GM10847 (cell line): ENCODE data around the gene LGALS4.

Source experiments
- POLR2A ChIP-seq: IDR thresholded peaks from 2 replicates; pipeline ENCODE4 v1.6.1; 2011; ENCODE audit not compliant: insufficient read length; ENCODE audit errors: extremely low read depth

LGALS4 gene

DNA sequence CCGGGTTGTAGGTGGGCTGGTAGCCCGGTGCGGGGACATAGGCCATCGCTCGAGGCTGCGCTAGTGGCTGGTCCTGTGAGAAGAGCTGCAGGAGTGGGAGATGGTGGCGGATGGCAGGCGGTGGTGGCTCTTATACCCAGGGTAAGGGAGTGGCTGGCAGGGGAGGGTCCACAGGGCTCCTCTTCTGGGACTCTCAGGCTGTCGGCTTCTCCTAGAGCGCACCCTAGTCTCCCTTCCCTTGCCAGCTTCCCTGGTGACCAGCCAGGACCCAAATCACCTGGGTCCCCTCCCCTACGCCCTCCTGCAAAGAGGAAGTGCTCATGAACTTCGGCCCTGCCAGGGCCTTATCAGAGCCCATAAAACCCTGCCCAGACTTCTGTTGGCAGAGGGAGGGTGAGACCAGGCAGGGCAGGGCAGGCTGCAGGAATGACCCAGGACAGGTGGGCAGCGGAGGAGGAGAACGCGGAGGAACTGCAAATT lies at the start of gene LGALS4:
LGALS4 (minus strand) TSS at position 105 of the 480 bp plus-strand sequence; CDS start at position 46, 59 bp downstream.
- TF ChIP-seq POLR2A, result no peak

GRCh38 chr19:38861368-38861767 lies 48.6 kb upstream of the LGALS4 start:
- no peak for TF ChIP-seq POLR2A

- TF ChIP-seq POLR2A, result no peak
Measured at GRCh38 chr19:38856813-38857212, 44.1 kb upstream of the LGALS4 start.

GRCh38 chr19:38853214-38853613 lies 40.5 kb upstream of the LGALS4 start:
- TF ChIP-seq POLR2A, result no peak

GRCh38 chr19:38852231-38853044 lies 39.7 kb upstream of the LGALS4 start:
- TF ChIP-seq POLR2A, result peak; percentile 21

- TF ChIP-seq POLR2A, result peak; percentile 46
Measured at GRCh38 chr19:38851622-38852230, 39.0 kb upstream of the LGALS4 start.

- peak; percentile 7 for TF ChIP-seq POLR2A
Measured at GRCh38 chr19:38850976-38851621, 38.4 kb upstream of the LGALS4 start.

DNA sequence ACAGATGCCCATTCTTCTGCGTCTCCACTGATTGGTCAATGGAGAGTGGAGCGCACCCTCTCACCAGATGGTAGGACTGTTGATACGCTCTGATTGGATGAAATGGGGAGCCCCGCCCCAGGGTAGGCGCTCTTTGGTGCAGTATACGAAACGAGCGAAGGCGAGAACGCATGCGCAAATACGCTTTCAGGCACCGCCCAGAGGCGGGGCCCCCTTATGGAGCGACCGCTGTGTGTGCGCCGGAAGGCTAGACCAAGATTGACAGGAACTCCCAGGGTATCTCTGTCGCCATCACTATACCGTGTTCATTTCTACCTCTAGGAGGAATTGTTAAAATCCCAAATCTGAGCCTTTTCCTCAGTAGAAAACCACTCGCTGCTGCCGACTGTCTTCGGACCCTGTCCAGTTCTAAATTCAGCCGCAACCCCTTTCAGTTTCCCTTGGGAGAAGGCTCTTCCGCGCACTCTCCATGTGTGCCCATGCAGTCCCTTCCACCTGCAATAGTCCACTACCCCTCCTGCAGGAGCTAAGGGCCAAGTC lies 37.8 kb upstream of the LGALS4 start:
- peak; percentile 37 for TF ChIP-seq POLR2A

DNA sequence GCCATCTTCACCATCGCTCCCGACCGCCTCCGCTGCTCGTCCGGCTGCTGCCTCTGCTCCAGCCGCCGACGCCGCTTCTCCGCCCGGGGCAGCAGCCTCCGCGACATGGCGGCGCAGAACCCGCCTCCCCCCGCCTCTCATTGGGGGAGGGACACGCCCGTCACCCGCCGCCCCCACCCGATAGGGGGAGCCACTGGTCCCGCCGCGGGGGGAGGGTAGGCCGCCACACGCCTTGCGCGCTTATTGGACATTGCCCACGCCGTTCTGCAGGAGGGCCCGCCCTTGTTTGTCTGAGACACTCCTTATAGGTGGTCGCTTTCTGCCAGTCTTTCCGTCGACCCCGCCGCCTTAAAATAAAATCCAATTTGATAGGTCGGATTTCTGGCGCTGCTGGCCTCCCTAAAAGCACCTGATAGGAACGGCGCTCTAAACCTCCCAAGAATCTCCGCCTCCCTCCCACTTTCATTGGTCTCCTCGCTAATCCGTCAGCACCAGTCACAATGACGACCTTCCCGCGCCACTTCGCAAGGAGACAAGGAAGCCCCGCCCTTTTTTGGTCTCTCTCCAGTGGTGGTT lies 37.2 kb upstream of the LGALS4 start, which contains the start of gene HNRNPL:
HNRNPL (minus strand) TSS at position 127 of the 576 bp plus-strand sequence; CDS start at position 107, 20 bp downstream.
- peak; percentile 85 for TF ChIP-seq POLR2A

DNA sequence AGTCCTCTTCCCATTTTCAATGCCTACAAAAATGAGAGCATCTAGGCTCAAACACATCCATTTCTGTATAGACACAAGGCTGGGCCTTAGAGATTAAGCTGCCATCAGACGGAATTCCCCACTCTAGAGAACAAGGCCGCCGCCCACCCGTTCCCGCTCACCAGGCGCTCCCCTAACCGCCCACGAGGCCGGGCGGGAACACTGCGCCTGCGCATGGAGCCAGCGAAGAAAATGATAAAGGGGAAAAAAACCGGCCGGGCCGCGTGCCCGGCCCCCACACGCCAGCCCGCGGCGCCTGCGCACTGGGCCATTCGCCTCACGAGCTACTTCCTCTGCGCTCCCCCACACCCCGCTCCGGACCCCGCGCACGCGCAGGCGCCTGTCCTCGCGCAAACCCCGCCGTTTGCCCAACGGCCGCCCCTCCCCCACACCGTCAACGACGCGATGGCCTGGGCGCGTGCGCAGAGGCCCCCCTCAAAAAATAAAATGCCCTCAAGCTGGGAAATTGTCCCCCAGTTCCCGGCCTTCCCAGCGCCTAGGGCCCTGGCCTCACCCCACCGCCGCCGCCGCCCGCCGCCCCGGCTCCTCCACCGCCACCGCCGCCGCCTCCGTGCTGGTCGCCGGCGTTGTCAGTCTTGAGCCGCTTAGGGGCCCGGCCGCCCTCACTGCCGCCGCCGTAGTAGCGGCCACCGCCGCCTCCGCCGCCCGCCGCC lies 36.6 kb upstream of the LGALS4 start:
- TF ChIP-seq POLR2A, result no peak

DNA sequence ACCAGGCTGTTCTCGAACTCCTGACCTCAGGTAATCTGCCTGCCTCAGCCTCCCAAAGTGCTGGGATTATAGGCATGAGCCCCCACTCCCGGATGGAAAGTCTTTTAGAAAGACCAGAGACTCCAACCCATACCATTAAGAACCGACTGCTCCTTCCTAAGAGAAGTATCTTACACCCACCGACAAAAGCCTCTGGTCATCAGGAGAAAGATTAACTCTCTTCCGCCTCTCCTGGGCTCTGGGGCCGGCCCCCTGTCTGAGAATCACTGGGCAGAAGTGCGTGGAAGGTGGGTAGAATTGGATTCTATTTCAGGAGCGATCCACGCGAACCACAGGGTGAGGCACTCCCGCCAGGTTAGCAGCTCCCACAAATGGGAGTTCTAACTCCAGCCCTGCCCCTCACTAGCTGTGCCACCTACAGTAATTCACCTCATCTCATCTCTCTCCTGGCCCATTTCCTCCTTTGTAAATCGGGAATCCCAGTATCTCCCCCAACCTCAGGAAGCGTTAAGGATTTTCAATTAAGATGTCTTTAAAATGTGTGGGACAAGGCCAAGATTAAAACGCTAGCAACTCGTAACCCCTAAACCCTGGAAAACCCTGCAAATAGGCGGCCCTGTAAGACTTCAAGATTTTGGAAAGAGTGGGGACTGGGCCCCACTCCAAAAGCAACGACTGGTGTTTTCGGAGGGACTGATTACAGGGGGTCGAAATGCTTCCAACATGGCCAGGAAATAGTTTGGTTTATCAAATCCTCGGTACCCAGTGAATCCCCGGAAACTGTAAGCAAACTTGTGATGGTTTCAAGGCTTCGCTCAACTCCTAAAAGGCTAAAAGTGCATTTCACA lies 35.8 kb upstream of the LGALS4 start:
- no peak for TF ChIP-seq POLR2A

DNA sequence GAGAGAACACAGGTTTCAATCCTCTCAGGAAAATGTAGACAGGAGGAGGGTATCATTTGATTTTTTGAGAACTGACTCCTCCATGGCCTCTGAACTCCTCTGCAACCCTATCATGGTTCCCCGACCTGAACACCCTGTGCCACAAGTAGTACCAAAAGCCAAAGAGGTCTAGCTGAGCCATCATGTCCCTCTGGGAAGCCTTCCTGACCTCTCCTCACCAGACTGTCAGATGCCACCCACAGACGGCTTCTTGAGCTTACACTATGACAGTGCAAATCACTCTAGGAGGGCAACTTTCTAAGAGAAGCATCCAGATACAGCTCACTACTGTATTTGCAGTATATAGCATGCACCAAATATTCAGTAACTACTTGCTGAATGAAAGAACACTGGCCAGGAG lies 33.4 kb upstream of the LGALS4 start:
- no peak for TF ChIP-seq POLR2A

DNA sequence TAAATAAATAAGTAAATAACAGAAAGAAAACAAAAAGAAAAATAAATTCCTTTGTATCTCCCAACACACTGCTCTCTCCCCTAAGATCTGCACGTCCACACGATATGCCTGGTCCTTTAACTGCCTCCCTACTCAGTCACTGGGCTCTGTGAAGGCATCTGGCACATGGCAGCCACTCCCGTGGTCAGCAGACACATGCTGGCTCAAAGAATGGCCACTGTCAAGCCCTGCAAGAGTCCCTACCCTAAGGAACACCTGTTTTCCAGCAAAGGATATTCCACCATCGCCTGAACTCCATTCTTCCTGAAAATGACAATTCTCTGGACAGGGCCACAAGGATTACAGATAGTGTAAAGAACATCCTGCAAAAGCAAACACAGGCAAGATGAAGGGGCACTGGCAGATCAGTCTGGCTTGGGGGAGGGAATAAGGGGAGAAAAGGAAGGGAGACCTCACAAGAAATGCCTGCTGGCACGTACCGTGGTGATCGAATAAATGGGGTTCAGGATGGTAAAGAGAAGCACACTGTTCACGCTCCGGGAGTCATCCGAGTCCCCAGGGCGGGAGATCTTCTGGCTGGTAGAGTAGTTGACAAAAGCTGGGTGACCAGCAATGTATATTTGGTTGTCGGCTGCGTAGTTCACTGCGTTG lies 32.8 kb upstream of the LGALS4 start:
- TF ChIP-seq POLR2A, result no peak
